HG02973 (cell line): Measurements from ENCODE around the gene C4orf51.

ENCODE experiments used
- ATAC-seq: cut with Tn5 transposase; IDR thresholded peaks from one replicate; pipeline ENCODE4 v1.9.1; 2021; ENCODE audit warnings: moderate library complexity; ENCODE audit not compliant: unreplicated experiment

C4orf51 gene

GRCh38 chr4:145709336-145709735, 29.4 kb downstream of the C4orf51 start:
- no peak for ATAC-seq

GRCh38 chr4:145709843-145710242, 29.9 kb downstream of the C4orf51 start:
- ATAC-seq: peak; percentile 94

GRCh38 chr4:145716200-145716599, 36.3 kb downstream of the C4orf51 start:
- no peak for ATAC-seq

- no peak for ATAC-seq
Measured at GRCh38 chr4:145716661-145717200, 36.8 kb downstream of the C4orf51 start.

- peak; percentile 87 for ATAC-seq
Measured at GRCh38 chr4:145719752-145720624, 40.0 kb downstream of the C4orf51 start.

GRCh38 chr4:145720656-145721055, 40.7 kb downstream of the C4orf51 start:
- ATAC-seq: peak; percentile 43

- ATAC-seq: no peak
Measured at GRCh38 chr4:145722561-145722960, 42.6 kb downstream of the C4orf51 start.

- ATAC-seq: no peak
Measured at GRCh38 chr4:145723336-145723735, 43.4 kb downstream of the C4orf51 start.

- ATAC-seq: no peak
Measured at GRCh38 chr4:145730026-145730425, 50.1 kb downstream of the C4orf51 start.

GRCh38 chr4:145731028-145731427, 51.1 kb downstream of the C4orf51 start:
- no peak for ATAC-seq

- no peak for ATAC-seq
Measured at GRCh38 chr4:145732001-145732815, 52.3 kb downstream of the C4orf51 start.

GRCh38 chr4:145732895-145733880, 53.2 kb downstream of the C4orf51 start:
- ATAC-seq: peak; percentile 87

- ATAC-seq: no peak
Measured at GRCh38 chr4:145734031-145734430, 54.1 kb downstream of the C4orf51 start.

- ATAC-seq: no peak
Measured at GRCh38 chr4:145734576-145735346, 54.8 kb downstream of the C4orf51 start.

GRCh38 chr4:145735347-145735675, 55.4 kb downstream of the C4orf51 start:
- ATAC-seq: no peak

- ATAC-seq: no peak
Measured at GRCh38 chr4:145735827-145736226, 55.9 kb downstream of the C4orf51 start.

- no peak for ATAC-seq
Measured at GRCh38 chr4:145736241-145736831, 56.4 kb downstream of the C4orf51 start.

GRCh38 chr4:145739845-145740244, 59.9 kb downstream of the C4orf51 start:
- no peak for ATAC-seq

- ATAC-seq: no peak
Measured at GRCh38 chr4:145740806-145741205, 60.9 kb downstream of the C4orf51 start.
